SKM-1 (cell line): Measurements from ENCODE around the gene CCDC149.

Source experiments
- DNase-seq: peaks from one replicate; lab custom pipeline; 2025; ENCODE audit not compliant: unreplicated experiment; lab: John Stamatoyannopoulos, UW

Gene CCDC149

DNA sequence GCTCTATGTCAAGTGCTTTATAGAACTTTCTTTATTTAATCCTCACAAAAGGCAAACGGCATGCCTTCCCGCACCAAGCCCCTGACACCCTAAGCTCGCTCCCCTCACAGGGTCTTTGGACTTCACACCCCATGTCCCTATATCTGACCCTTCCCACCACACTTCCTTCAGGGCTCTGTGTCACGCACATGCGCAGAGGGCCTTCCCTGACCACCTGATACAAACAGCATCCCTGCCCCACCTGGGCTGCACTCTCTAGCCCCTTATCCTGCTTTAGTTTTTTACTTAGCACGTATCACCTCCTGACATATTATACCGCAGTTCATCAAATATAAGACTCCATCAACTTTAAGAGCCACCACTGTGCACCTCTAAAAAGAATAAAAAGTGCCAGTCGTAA is 67.7 kb downstream of the CCDC149 start:
- no peak for DNase-seq

- DNase-seq = no peak
Observed at GRCh38 chr4:24843096-24843495, 69.7 kb downstream of the CCDC149 start.

- DNase-seq = no peak
Observed at GRCh38 chr4:24842356-24842755, 70.5 kb downstream of the CCDC149 start.

DNA sequence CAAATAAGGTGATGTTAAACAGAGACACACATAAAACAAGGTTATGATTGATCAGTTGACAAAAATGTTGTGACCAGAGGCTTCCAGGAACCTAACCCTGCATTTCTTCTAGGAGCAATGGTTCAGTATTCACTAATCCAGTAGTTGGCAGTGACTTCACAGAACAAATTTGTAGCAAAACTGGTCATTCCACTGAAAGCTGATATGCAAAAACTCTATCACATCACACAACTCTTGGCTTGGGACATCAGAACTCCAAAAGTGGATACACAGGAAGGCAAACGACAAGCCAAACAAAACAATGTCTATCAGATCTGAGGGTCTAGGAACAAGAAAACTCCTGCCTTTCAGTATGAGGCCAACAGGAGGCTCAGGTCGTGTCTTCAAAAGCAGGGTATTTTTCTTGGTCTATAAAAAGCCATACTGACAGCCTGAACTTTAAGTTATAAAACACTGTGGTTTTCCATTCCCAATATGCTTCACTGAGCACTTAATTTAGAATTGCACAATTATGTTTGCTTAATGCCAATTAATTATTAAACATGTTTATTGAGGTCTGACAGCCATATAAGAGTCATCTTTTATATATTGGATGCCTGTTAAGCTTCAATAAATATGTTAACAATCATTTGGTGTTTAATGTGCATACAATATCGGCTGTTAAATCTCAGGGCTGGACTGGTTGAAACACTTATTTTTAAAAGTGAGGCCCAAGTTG is 71.9 kb downstream of the CCDC149 start:
- no peak for DNase-seq

DNA sequence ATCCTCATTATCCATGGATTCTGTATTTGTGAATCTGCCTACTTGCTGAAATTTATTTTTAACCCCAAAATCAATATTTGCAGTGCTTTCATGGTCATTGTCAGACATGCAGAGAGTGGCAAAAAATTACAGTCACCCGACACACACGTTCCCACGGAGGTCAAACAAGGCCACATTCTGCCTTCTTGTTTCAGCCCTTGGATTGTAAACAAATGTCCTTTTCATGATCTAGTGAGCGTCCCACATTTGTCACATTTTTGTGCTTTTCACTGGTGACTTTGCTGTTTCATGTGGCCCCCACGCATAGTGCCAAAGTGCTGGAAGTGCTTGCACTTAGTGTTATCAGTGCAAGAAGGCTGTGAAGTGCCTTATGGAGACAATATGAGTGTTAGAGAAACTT is 72.5 kb downstream of the CCDC149 start:
- DNase-seq = no peak

GRCh38 chr4:24837781-24838180 is 75.1 kb downstream of the CCDC149 start:
- no peak for DNase-seq

GRCh38 chr4:24837336-24837735 is 75.5 kb downstream of the CCDC149 start:
- no peak for DNase-seq

- DNase-seq = no peak
Observed at GRCh38 chr4:24836661-24837242, 76.1 kb downstream of the CCDC149 start.

DNA sequence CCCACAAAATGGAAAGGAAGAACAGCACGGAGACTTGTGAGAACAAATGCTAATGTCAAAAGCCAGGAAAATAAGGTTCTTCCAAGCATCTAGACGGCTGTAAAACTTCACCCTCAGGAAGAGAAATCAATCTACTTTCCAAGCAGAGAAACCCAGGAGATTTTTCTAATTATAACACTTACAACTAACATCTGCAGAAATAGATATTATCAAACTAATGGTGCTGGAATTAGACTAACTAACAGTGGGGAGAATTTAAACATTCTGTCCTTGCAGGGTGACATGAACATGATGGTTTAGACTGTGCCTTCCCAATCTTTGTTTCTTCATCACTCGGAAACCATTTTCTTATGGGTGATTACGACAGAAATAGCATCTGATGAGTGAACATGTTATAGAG is 77.1 kb downstream of the CCDC149 start:
- DNase-seq = no peak

DNA sequence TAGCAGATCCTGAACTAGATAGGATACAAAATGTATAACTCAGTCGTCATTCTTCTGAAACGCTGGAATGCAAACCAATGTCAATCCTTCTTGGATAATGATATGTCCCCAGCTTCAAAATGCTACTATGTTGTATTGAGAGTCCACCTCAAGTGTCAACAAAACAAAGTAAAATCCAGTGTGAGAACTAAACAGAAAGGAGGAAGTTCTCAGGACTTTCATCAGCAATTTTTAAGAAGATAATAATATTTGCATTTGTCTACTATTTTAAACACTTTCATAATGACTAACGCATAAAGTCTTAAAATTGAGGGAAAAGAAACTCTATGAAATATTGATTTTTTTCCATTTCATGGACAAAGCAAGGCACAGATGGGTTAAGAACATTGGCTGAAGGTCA is 81.2 kb downstream of the CCDC149 start:
- DNase-seq = no peak

DNA sequence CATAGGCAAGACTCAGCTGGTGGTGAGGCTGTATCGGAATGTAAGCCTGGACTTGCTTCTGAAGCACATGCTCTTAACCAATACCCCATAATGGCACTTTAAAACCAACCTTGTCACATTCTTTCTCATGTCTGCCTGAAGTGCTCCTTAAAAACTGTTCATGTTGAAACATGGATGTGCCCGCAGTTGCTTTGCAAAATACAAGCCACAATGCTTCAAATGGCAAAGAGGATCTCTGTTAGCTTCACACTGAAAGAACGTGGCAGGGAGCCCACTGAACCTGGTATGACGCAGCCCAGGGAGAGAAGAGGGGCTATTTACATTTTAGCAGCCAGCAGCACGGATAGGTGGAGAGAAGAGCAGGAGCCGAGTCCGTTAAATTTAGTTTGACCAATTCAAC is 88.1 kb downstream of the CCDC149 start:
- DNase-seq = no peak

DNA sequence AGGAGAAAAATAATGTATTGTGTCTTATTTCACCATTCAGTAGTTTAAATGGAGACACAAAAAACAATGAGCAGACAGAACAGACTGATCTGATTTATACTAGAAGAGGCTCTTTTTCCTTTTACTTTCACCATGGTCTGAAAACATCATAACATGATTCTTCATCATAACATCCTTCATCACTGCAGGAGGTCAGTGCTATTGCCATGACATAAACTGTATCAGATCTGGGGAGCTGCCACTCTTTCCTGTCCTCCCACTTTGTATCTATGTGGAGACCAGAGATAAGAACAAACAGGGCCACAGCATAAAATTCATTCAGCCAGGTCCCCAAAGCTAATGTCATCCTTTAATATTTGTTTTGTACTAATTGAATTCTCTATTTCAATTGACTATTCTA is 92.3 kb downstream of the CCDC149 start:
- DNase-seq = no peak

GRCh38 chr4:24816797-24817196 is 96.0 kb downstream of the CCDC149 start:
- DNase-seq = no peak

GRCh38 chr4:24813732-24814131 is 99.1 kb downstream of the CCDC149 start:
- DNase-seq = no peak

GRCh38 chr4:24810871-24811631 is 101.8 kb downstream of the CCDC149 start:
- DNase-seq = no peak

GRCh38 chr4:24809815-24810405 is 102.9 kb downstream of the CCDC149 start:
- no peak for DNase-seq

DNA sequence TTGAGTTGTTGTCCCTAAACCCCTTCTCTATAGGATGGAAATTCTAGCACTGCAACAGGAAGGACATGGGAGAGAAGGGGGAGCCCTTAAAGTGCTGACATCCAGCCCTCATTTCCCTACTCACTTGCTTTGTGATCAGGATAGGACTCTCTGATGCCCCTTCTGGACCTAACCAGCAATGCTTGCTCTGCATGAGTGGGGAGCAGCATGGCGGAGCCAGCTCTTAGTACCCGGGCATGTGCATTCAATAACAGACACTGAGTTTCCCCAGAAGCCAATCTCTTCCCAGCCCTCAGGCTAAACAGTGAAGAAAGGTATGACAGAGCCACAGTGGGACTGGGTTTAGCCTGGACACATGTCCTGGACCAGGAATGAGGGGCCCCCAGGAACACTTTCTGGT is 103.5 kb downstream of the CCDC149 start:
- DNase-seq = no peak

DNA sequence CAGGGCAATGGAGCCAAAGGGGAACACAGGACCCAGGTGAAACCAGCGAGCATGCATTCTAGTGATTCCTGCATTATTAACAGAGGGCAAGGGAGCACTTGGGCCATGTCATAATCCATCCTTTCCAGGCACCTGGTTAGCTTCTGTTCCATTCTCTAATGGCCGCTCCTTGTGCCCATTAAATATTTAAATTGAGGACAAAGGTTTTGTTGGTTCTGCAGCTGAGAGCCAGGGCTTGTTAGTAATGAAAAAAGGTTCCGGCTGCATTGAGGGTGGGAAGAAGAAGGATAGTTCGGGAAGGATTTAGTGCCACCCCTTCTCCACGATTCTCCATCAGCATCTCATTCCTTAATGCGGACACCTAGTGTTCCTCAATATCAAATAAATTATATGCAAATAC is 103.9 kb downstream of the CCDC149 start:
- no peak for DNase-seq

- DNase-seq = no peak
Observed at GRCh38 chr4:24808261-24808660, 104.6 kb downstream of the CCDC149 start.

DNA sequence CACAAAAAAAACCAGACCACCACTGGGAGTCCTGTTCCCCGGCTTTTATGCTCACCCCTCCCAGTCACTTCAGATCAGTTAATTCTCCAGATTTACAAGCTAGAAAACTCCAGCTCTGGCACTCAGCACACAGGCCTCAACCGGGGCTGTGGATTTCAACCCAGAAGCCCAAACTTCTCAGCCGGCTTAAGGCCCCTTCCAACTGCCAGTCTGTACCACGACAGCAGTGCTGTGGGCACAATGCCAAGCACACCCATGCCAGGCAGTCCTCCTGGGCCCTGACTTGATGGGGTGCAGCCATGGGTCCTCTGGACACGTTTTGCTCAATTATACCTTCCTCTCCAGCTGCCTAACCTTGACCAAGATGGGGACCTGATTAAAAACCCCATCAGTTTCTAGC is 105.2 kb downstream of the CCDC149 start:
- DNase-seq = no peak

GRCh38 chr4:24806206-24806990 is 106.4 kb downstream of the CCDC149 start:
- no peak for DNase-seq
